GM19452 (cell line): Measurements from ENCODE around the gene PAEP.
"Not testable (repeated sequence)": the region's sequence is repeated elsewhere in the genome, so short reads cannot be mapped to it uniquely, and the experiment has no call there.

Experiments used
- ATAC-seq: cut with Tn5 transposase; IDR thresholded peaks from one replicate; pipeline ENCODE4 v1.9.1; 2021; ENCODE audit not compliant: unreplicated experiment

The PAEP gene

DNA sequence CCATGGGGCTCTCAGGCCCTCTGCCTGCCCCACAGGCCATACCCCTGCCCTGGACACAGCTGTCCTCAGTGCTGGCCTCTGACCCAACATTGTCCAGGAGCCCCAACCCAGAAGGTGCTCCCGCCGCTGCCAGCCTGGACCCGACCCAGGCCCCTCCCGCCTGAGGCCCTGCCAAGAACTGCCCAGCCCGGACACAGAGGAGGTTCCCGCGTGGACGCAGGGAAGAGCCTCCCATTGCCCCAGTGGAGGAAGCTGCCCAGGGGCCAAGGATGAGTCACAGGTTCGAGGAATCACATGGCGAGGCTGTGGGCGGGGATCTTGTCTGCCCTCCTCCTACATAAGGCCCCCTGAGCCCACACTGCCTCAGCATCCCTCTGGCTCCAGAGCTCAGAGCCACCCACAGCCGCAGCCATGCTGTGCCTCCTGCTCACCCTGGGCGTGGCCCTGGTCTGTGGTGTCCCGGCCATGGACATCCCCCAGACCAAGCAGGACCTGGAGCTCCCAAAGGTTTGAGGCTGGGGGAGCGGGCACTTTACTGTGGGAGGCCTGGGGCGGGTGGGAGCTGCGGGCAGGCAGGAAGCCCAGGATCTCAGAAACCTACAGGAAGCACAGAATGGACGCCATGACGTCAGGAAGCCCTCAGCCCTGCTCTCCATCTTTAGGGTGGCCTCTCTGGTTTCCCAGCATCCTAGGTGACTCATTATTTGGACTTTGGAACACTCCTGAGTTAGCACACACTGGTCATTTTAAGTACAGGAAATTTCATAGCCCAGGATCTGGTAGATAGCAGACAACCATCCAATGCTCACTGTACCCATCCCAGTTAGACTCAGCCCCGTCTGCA lies at the start of gene PAEP:
Gene PAEP (plus strand): TSS at position 366 of the 844 bp plus-strand sequence.
- no peak for ATAC-seq

GRCh38 chr9:135512241-135512603 lies 49.3 kb upstream of the PAEP start:
- no peak for ATAC-seq

DNA sequence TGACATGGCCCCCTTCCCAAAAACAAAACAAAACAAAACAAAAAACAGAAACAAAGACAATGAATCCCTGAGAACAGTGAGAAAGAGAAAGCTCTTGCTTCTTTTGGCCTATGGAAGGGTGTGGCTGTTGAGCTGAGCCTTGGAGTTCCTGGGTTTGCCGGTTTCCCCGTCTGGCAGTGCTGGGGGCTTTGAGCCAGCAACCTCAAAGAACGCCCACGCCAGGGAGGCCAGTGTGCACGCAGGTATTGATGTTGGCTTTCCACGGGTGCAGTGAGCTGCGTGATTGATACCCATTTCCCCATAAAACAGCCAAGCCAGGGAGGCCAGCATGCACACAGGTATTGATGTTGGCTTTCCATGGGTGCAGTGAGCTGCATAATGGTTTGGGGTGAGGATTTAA lies 48.7 kb upstream of the PAEP start:
- no peak for ATAC-seq

- ATAC-seq: no peak
Measured at GRCh38 chr9:135513351-135513846, 48.2 kb upstream of the PAEP start.

GRCh38 chr9:135513906-135514305 lies 47.6 kb upstream of the PAEP start:
- not testable (repeated sequence) for ATAC-seq

GRCh38 chr9:135514342-135515082 lies 47.0 kb upstream of the PAEP start:
- no peak for ATAC-seq

DNA sequence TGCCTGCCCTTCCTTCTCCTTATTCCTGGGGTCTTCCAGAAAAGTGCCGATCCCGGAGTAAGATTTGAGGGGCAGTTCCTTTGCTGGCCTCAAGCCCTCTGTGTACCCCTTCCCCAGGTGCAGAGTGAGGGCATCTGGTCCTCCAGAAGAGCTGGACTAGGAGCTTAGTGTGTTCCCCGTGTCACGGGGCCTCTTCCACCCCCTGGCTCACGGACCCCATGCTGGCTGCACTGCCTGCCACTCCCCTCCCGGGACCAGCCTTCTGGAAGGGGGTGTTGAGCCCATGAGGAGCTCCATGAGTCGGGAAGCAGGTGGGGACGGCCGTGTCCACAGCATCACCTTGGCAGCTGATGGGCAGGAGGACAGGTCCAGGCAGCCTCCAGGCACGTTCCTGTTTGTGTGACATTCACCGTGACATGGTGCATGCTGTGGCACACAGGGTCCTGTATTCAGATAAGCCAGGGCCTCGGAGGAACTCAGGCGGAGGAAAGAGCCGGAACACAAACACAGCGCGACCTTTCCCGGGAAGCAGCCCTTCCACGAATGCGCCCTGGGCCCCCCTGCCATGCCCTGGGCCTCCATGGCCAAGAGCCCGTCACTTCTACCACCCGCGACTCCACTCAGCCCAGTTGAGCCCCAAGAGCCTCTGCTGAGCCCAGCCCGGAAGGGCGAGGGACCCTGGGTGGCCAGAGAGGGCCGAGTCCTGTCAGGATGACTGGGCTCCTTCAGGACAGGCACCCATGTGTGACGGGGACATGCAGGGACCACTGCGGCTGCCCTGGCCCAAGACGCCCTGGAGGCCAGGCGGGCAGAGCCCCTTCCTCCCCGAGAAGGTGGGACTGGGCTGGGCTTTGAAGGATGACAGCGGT lies 46.2 kb upstream of the PAEP start:
- no peak for ATAC-seq

- no peak for ATAC-seq
Measured at GRCh38 chr9:135516132-135516860, 45.3 kb upstream of the PAEP start.

- no peak for ATAC-seq
Measured at GRCh38 chr9:135517407-135517822, 44.1 kb upstream of the PAEP start.

DNA sequence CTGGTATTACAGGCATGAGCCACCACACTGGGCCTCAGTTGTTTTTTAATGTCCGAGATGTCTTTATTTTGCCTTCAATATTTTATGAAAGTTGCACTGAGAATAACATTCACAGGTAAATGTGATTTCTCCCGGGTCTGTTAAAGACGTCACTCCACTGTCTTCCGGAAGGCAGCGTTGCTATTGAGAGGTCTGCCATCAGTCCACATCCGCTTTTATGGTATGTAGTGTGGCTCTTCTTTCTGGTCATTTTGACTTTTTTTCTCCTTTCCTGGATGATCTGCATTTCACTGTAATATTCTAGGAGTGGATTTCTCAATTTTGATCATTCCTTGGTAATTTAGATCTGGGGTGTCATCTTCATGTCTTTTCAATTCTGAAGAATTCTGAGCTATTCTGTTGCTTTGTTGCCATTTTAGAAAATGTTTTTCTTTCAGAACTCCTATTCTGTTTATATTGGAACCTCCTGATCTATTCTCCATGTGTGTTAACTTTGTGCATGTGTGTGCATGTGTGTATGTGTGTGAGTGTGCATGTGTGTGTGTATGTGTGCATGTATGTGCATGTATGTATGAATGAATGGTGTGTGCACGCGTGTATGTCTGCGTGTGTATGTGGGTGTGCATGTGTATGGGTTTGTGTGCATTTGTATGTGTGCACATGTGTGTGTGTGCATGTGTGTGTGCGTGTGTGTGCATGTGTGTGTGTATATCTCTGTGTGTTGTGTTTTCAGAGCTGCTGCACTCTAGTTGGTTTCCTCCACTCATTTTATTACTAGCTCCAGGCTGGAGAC lies 42.2 kb upstream of the PAEP start:
- ATAC-seq: no peak

DNA sequence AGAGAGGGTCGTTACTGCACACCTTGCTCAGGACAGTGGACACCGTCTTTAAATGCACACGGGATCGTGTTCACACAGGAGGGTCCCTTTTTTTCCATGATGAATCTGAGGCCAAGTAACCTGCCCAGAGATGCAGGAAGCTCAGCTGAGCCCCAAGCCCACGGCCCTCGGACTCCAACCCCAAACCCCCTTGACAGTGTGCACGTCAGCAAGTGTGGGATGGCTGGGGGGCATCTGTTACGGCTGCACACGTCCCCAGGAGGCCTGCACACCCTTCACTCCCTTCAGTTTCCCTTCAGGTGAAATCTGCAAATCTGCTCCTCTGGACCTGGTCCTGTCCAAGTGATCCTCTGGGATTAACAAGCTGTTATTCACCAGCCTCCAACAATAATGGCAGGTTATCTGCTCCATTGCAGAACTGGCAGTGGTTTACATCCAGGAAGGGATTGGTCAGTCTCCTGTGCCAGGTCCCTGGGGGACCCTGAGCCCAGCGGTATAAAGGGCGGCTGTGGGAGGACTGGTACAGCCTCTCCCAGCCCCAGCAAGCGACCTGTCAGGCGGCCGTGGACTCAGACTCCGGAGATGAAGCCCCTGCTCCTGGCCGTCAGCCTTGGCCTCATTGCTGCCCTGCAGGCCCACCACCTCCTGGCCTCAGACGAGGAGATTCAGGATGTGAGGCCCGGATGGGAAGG lies 40.5 kb upstream of the PAEP start, which contains the start of gene LCN1:
Gene LCN1 (plus strand): TSS at position 525 of the 692 bp plus-strand sequence. CDS start 58 bp downstream, at position 583.
- no peak for ATAC-seq

- no peak for ATAC-seq
Measured at GRCh38 chr9:135521608-135522095, 39.9 kb upstream of the PAEP start.

GRCh38 chr9:135522137-135522877 lies 39.2 kb upstream of the PAEP start:
- ATAC-seq: no peak

- no peak for ATAC-seq
Measured at GRCh38 chr9:135522931-135523330, 38.6 kb upstream of the PAEP start.

DNA sequence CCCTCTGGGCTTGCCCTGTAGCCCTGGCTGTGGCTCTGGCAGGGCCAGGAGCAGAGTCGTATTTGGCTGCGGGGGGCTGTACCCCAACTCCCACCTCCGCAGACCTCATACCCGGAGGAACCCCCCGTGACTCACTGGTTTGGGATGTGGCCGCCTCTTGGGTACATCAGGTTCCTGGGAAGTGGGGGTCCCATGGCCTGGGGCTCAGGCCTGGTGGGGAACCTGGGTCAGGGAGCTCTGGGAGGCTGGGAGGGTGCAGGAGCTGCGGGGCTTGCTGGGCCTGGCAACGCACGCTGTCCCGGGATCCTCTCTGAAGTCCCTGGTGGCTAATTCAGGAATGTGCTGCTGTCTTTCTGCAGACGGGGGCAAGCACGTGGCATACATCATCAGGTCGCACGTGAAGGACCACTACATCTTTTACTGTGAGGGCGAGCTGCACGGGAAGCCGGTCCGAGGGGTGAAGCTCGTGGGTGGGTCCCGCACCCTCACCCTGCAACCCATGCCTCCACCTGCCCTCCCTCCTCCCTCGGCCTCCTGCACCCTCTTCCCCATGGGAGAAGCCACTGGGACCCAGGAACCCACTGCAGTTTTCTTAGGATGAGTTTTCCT lies 37.9 kb upstream of the PAEP start:
- ATAC-seq: no peak

GRCh38 chr9:135524130-135524861 lies 37.3 kb upstream of the PAEP start:
- no peak for ATAC-seq
